Activated effector memory CD4-positive, alpha-beta T cell treated with anti-CD3 and anti-CD28 coated beads, Interleukin-2, amount 50 U/mL, for 16 hours (primary cell): ENCODE measurements around the gene KRTAP10-9.
A peak's percentile ranks its signal among the peaks of the same experiment; 100 is the strongest.
"Not testable (repeated sequence)": the region's sequence is repeated elsewhere in the genome, so short reads cannot be mapped to it uniquely, and the experiment has no call there.

Experiments used
- DNase-seq: peaks from one replicate; pipeline ENCODE4 v3.0.0-alpha.2; 2020

Gene KRTAP10-9

GRCh38 chr21:44626673-44627143, at the start of gene KRTAP10-9:
KRTAP10-9 (plus strand) TSS chr21:44627093; CDS start chr21:44627172, 79 bp downstream.
- no peak for DNase-seq

GRCh38 chr21:44578371-44579055, 48.4 kb upstream of the KRTAP10-9 start:
- DNase-seq = no peak

- DNase-seq = no peak
Measured at GRCh38 chr21:44579056-44579832, 47.6 kb upstream of the KRTAP10-9 start.

- no peak for DNase-seq
Measured at GRCh38 chr21:44579833-44580144, 47.1 kb upstream of the KRTAP10-9 start.

GRCh38 chr21:44580231-44580821, 46.6 kb upstream of the KRTAP10-9 start, which contains the start of gene KRTAP10-5:
KRTAP10-5 (minus strand) TSS chr21:44580604; CDS start chr21:44580578, 26 bp downstream.
- DNase-seq = not testable (repeated sequence)

- DNase-seq = no peak
Measured at GRCh38 chr21:44581158-44581557, 45.7 kb upstream of the KRTAP10-9 start.

- DNase-seq = peak; percentile 47
Measured at GRCh38 chr21:44582055-44582454, 44.8 kb upstream of the KRTAP10-9 start.

GRCh38 chr21:44583089-44583799, 43.6 kb upstream of the KRTAP10-9 start:
- no peak for DNase-seq

- no peak for DNase-seq
Measured at GRCh38 chr21:44583800-44584147, 43.1 kb upstream of the KRTAP10-9 start.

- DNase-seq = no peak
Measured at GRCh38 chr21:44585892-44586291, 41.0 kb upstream of the KRTAP10-9 start.

- no peak for DNase-seq
Measured at GRCh38 chr21:44589094-44589493, 37.8 kb upstream of the KRTAP10-9 start.

- peak; percentile 58 for DNase-seq
Measured at GRCh38 chr21:44589586-44590305, 37.1 kb upstream of the KRTAP10-9 start.

- DNase-seq = peak; percentile 55
Measured at GRCh38 chr21:44590311-44590721, 36.6 kb upstream of the KRTAP10-9 start.

GRCh38 chr21:44590897-44591800, 35.7 kb upstream of the KRTAP10-9 start:
- not testable (repeated sequence) for DNase-seq

- not testable (repeated sequence) for DNase-seq
Measured at GRCh38 chr21:44591801-44592130, 35.1 kb upstream of the KRTAP10-9 start.

- no peak for DNase-seq
Measured at GRCh38 chr21:44592446-44593311, 34.2 kb upstream of the KRTAP10-9 start, which contains the start of gene KRTAP10-6. KRTAP10-6 (minus strand) TSS chr21:44592505; CDS start chr21:44592484, 21 bp downstream.

GRCh38 chr21:44593598-44594405, 33.1 kb upstream of the KRTAP10-9 start:
- DNase-seq = peak; percentile 56

- no peak for DNase-seq
Measured at GRCh38 chr21:44594406-44594916, 32.4 kb upstream of the KRTAP10-9 start.

- no peak for DNase-seq
Measured at GRCh38 chr21:44595524-44595923, 31.4 kb upstream of the KRTAP10-9 start.
